Adrenal gland (tissue), 5 donors: ENCODE results near the gene CCNL1.

Source experiments
- CTCF ChIP-seq, 6 experiments: fragments of 450-650 bp in 4 of 6; fragments of 200-600 bp in 2 of 6; sonication (generic) in 1 of 6; IDR thresholded peaks; 1 replicate in 5 of 6; 2 replicates in 1 of 6; pipeline versions ENCODE4 v1.5.1 to v1.8.0; 2016 to 2021; ENCODE audit warnings: antibody characterized with exemption in 6 of 6, mild to moderate bottlenecking in 2 of 6, moderate library complexity in 1 of 6
- POLR2A ChIP-seq, 2 donors: fragments of 450-650 bp; IDR thresholded peaks; one replicate each; pipeline ENCODE4 v1.6.1; 2017; ENCODE audit warnings: antibody characterized with exemption in 2 of 2, mild to moderate bottlenecking in 2 of 2, moderate library complexity in 1 of 2
- donor health status: DM: no; HTN: no; CAD: no.

GRCh38 chr3:157115069-157116006 is 44.6 kb downstream of the CCNL1 start:
- TF ChIP-seq POLR2A (IDR thresholded peaks at IDR 0.05), result peak in 1 of 2 donors; percentile 14
- TF ChIP-seq CTCF (IDR thresholded peaks at IDR 0.05), result no peak
